GM23338 (cell line): ENCODE measurements around the gene GOLGA2. TPM values are rescaled to one million over a fixed set of nuclear protein-coding genes. Genes with fewer than 3 reads are reported as not detected.

Experiments used
- ATAC-seq: fragments of 200-7000 bp; cut with Tn5 transposase; 3 replicates; pipeline ENCODE4 v1.9.1; 2020
- DNase-seq: peaks from one replicate; pipeline ENCODE4 v3.0.0-alpha.2; 2015; ENCODE audit warnings: low spot score
- H2AFZ ChIP-seq: fragments of 200-600 bp; sonication (generic); 2 replicates; pipeline ENCODE4 v1.8.0; 2016; ENCODE audit warnings: antibody characterized with exemption, mild to moderate bottlenecking, moderate library complexity
- H3F3A ChIP-seq: fragments of 200-600 bp; sonication (generic); replicated peaks from 2 replicates; pipeline ENCODE4 v1.8.0; 2017; ENCODE audit warnings: antibody characterized with exemption, mixed run types, low read depth
- H3K27ac ChIP-seq: fragments of 200-600 bp; sonication (generic); 2 replicates; pipeline ENCODE4 v1.6.1; 2016; ENCODE audit warnings: low read depth
- H3K27me3 ChIP-seq: fragments of 200-600 bp; sonication (generic); 2 replicates; pipeline ENCODE4 v1.8.0; 2016; ENCODE audit warnings: mild to moderate bottlenecking, mixed run types, moderate library complexity; ENCODE audit not compliant: insufficient read depth
- H3K36me3 ChIP-seq: fragments of 200-600 bp; sonication (generic); 2 replicates; pipeline ENCODE4 v1.8.0; 2016; ENCODE audit warnings: mild to moderate bottlenecking; ENCODE audit not compliant: insufficient read depth
- H3K4me1 ChIP-seq: fragments of 200-600 bp; sonication (generic); 2 replicates; pipeline ENCODE4 v1.8.0; 2016; ENCODE audit warnings: mild to moderate bottlenecking, moderate library complexity; ENCODE audit not compliant: insufficient read depth
- H3K4me2 ChIP-seq: fragments of 200-600 bp; sonication (generic); 2 replicates; pipeline ENCODE4 v1.7.1; 2017; ENCODE audit warnings: mixed run types
- H3K4me3 ChIP-seq: fragments of 200-600 bp; sonication (generic); 2 replicates; pipeline ENCODE4 v1.6.1; 2016; ENCODE audit warnings: mixed run types
- H3K79me2 ChIP-seq: fragments of 200-600 bp; sonication (generic); replicated peaks from 2 replicates; pipeline ENCODE4 v1.8.0; 2017; ENCODE audit warnings: mild to moderate bottlenecking; ENCODE audit not compliant: insufficient read depth
- H3K9me2 ChIP-seq: fragments of 200-600 bp; sonication (generic); 2 replicates; pipeline ENCODE4 v1.8.0; 2017; ENCODE audit not compliant: insufficient read depth
- H4K20me1 ChIP-seq: fragments of 200-600 bp; sonication (generic); replicated peaks from 2 replicates; pipeline ENCODE4 v1.8.0; 2017; ENCODE audit warnings: mild to moderate bottlenecking; ENCODE audit not compliant: insufficient read depth
- H3K27ac Mint-ChIP-seq: 2 replicates; pipeline ENCODE4 v1.8.0; 2020; ENCODE audit warnings: inconsistent platforms, mild to moderate bottlenecking, moderate library complexity, mixed read lengths
- H3K27me3 Mint-ChIP-seq: 3 replicates; pipeline ENCODE4 v1.8.0; 2022; ENCODE audit warnings: low read depth, mild to moderate bottlenecking, moderate library complexity, mixed read lengths, inconsistent platforms; ENCODE audit not compliant: insufficient read depth, poor library complexity
- H3K36me3 Mint-ChIP-seq: 3 replicates; pipeline ENCODE4 v1.8.0; 2021; ENCODE audit warnings: low read depth, mild to moderate bottlenecking, inconsistent platforms, moderate library complexity, mixed read lengths
- H3K4me1 Mint-ChIP-seq: 3 replicates; pipeline ENCODE4 v1.8.0; 2020; ENCODE audit warnings: mild to moderate bottlenecking, inconsistent platforms, mixed read lengths
- H3K4me3 Mint-ChIP-seq: 3 replicates; pipeline ENCODE4 v1.8.0; 2021; ENCODE audit warnings: moderate library complexity, mild to moderate bottlenecking, inconsistent platforms, mixed read lengths
- H3K9me3 Mint-ChIP-seq: 3 replicates; pipeline ENCODE4 v1.8.0; 2020; ENCODE audit warnings: moderate library complexity, mild to moderate bottlenecking, inconsistent platforms, mixed read lengths
- CREB1 ChIP-seq: fragments of 250-450 bp; sonication (Bioruptor Pico); IDR thresholded peaks from 2 replicates; pipeline ENCODE4 v1.5.0; 2020; ENCODE audit warnings: low read depth, mild to moderate bottlenecking, moderate library complexity
- CTCF ChIP-seq, 2 experiments: fragments of 200-600 bp in 1 of 2; sonication (generic) in 1 of 2; conservative IDR thresholded peaks; 2 replicates each; pipeline versions ENCODE4 v1.5.1 to v1.6.1; 2016 to 2017; ENCODE audit warnings: antibody characterized with exemption in 2 of 2, low read depth in 2 of 2, mild to moderate bottlenecking in 2 of 2, moderate library complexity in 1 of 2
- ETS1 ChIP-seq: IDR thresholded peaks from 2 replicates; pipeline ENCODE4 v1.6.1; 2016; ENCODE audit warnings: antibody characterized with exemption
- EZH2 ChIP-seq: fragments of 200-600 bp; sonication (generic); IDR thresholded peaks from one replicate; pipeline ENCODE4 v1.8.0; 2017; ENCODE audit warnings: antibody characterized with exemption, mild to moderate bottlenecking, low read depth; ENCODE audit not compliant: unreplicated experiment
- EZH2phosphoT487 ChIP-seq: fragments of 200-600 bp; sonication (generic); IDR thresholded peaks from one replicate; pipeline ENCODE4 v1.8.1; 2018; ENCODE audit warnings: antibody characterized with exemption; ENCODE audit not compliant: unreplicated experiment
- JUNB ChIP-seq: IDR thresholded peaks from one replicate; pipeline ENCODE4 v1.6.1; 2016; ENCODE audit warnings: antibody characterized with exemption; ENCODE audit not compliant: unreplicated experiment
- NANOG ChIP-seq: IDR thresholded peaks from 2 replicates; pipeline ENCODE4 v1.6.1; 2016; ENCODE audit warnings: antibody characterized with exemption, borderline replicate concordance
- POLR2AphosphoS5 ChIP-seq: IDR thresholded peaks from 2 replicates; pipeline ENCODE4 v1.6.1; 2016; ENCODE audit warnings: antibody characterized with exemption, low read depth
- REST ChIP-seq: IDR thresholded peaks from one replicate; pipeline ENCODE4 v1.6.1; 2018; ENCODE audit warnings: antibody characterized with exemption; ENCODE audit not compliant: unreplicated experiment
- STAT1 ChIP-seq: IDR thresholded peaks from one replicate; pipeline ENCODE4 v1.6.1; 2016; ENCODE audit warnings: antibody characterized with exemption; ENCODE audit not compliant: unreplicated experiment
- ZNF114 ChIP-seq: fragments of 250-450 bp; sonication (Bioruptor Pico); IDR thresholded peaks from 2 replicates; pipeline ENCODE4 v1.5.0; 2020; ENCODE audit warnings: mild to moderate bottlenecking, moderate library complexity
- ZNF331 ChIP-seq: fragments of 250-450 bp; sonication (Bioruptor Pico); IDR thresholded peaks from 2 replicates; pipeline ENCODE4 v1.5.0; 2020; ENCODE audit warnings: low read depth, mild to moderate bottlenecking, moderate library complexity
- ZNF462 ChIP-seq: fragments of 250-450 bp; sonication (Bioruptor Pico); IDR thresholded peaks from 2 replicates; pipeline ENCODE4 v1.5.0; 2020; ENCODE audit warnings: mild to moderate bottlenecking, moderate library complexity
- polyA plus RNA-seq: library from polyadenylated mRNA; unstranded; fragments of >200 nt; fragmentation: Nextera tagmentation; extraction: Ambion mirVana; gene quantifications from 2 replicates; pipeline ENCODE4 v1.2.1, GENCODE V29; 2016
- total RNA-seq: library from RNA; depleted of rRNA; stranded (reverse); fragments of >200 nt; shearing (Covaris generic); gene quantifications from 2 replicates; pipeline ENCODE4 v1.2.3, GENCODE V29; 2014

GOLGA2 gene
- total and polyA plus RNA-seq, 2 experiments from 2014 or later = 32.6 to 48.4 TPM

- no peak for ATAC-seq
- peaks cover 5% of the 10 kb centered on the region; the same call in 1 of the 2 replicates for H4K20me1 ChIP-seq
Observed at GRCh38 chr9:128266868-128267590, 8.8 kb downstream of the GOLGA2 start.

More at GRCh38 chr9:128266868-128267590, 8.8 kb downstream of the GOLGA2 start:
- Histone ChIP-seq H2AFZ (no peak overlapping the region), H3K4me1 (no peaks in the 10 kb centered on the region), H3K9me2 (no peaks in the 10 kb centered on the region), H3F3A (no peaks in the 10 kb centered on the region), H3K4me2 (no peak overlapping the region), H3K36me3 (no peaks in the 10 kb centered on the region), H3K27ac (no peak overlapping the region), H3K79me2 (no peaks in the 10 kb centered on the region), H3K4me3 (no peak overlapping the region), H3K27me3 (no peaks in the 10 kb centered on the region)
- H3K9me3 Mint-ChIP-seq = no peaks in the 10 kb centered on the region
- H3K4me1 Mint-ChIP-seq = no peaks in the 10 kb centered on the region; the same call in 2 of the 3 replicates
- no peak for DNase-seq
- H3K27me3 Mint-ChIP-seq = peaks cover 8% of the 10 kb centered on the region
- no peak for TF ChIP-seq JUNB
- TF ChIP-seq NANOG = no peak
- TF ChIP-seq CTCF (conservative IDR thresholded peaks at IDR 0.05; ENCODE audit: low read depth in 2 of 2) = no peak
- no peak for TF ChIP-seq ZNF114 (CRISPR knock-in tag)
- TF ChIP-seq ETS1 = no peak
- no peak for TF ChIP-seq POLR2AphosphoS5
- no peak for TF ChIP-seq CREB1
- TF ChIP-seq EZH2 = no peak
- TF ChIP-seq ZNF331 = no peak
- TF ChIP-seq STAT1 = no peak
- no peak for TF ChIP-seq ZNF462 (CRISPR knock-in tag)
- TF ChIP-seq REST = no peak
- no peak for TF ChIP-seq EZH2phosphoT487
- no peak overlapping the region; the same call in 2 of the 3 replicates for H3K4me3 Mint-ChIP-seq
- peaks cover 24% of the 10 kb centered on the region for H3K36me3 Mint-ChIP-seq
- no peak overlapping the region for H3K27ac Mint-ChIP-seq
